AG08396 (cell line): ENCODE measurements around the gene C3orf70.

ENCODE experiments used
- DNase-seq: peaks from one replicate; pipeline ENCODE4 v3.0.0; 2012; ENCODE audit warnings: low spot score, mixed read lengths

C3orf70 gene

GRCh38 chr3:185152410-185153170, at the start of gene C3orf70:
Gene C3orf70, minus strand, starts transcription at chr3:185153060. Its CDS starts 237 bp downstream, at chr3:185152823.
- peak; percentile 89 for DNase-seq

- DNase-seq = peak; percentile 64
Measured at GRCh38 chr3:185200639-185201038, 47.8 kb upstream of the C3orf70 start.

- DNase-seq = no peak
Measured at GRCh38 chr3:185199671-185200070, 46.8 kb upstream of the C3orf70 start.

- DNase-seq = no peak
Measured at GRCh38 chr3:185199206-185199605, 46.3 kb upstream of the C3orf70 start.

- no peak for DNase-seq
Measured at GRCh38 chr3:185197068-185197467, 44.2 kb upstream of the C3orf70 start.

GRCh38 chr3:185195652-185196051, 42.8 kb upstream of the C3orf70 start:
- DNase-seq = no peak

- DNase-seq = no peak
Measured at GRCh38 chr3:185188816-185189215, 36.0 kb upstream of the C3orf70 start.

GRCh38 chr3:185187391-185187790, 34.5 kb upstream of the C3orf70 start:
- no peak for DNase-seq

- peak; percentile 45 for DNase-seq
Measured at GRCh38 chr3:185176750-185177359, 24.0 kb upstream of the C3orf70 start.

- DNase-seq = no peak
Measured at GRCh38 chr3:185175370-185175987, 22.6 kb upstream of the C3orf70 start.

- no peak for DNase-seq
Measured at GRCh38 chr3:185172086-185173049, 19.5 kb upstream of the C3orf70 start.

- no peak for DNase-seq
Measured at GRCh38 chr3:185164428-185165217, 11.8 kb upstream of the C3orf70 start.

- DNase-seq = no peak
Measured at GRCh38 chr3:185162634-185163033, 9.8 kb upstream of the C3orf70 start.

- DNase-seq = no peak
Measured at GRCh38 chr3:185161761-185162160, 8.9 kb upstream of the C3orf70 start.

- no peak for DNase-seq
Measured at GRCh38 chr3:185157347-185157746, 4.5 kb upstream of the C3orf70 start.

- no peak for DNase-seq
Measured at GRCh38 chr3:185155678-185156077, 2.8 kb upstream of the C3orf70 start.

GRCh38 chr3:185153861-185154629, 1.2 kb upstream of the C3orf70 start:
- no peak for DNase-seq

GRCh38 chr3:185153171-185153771, 411 bp upstream of the C3orf70 start:
- no peak for DNase-seq

- DNase-seq = no peak
Measured at GRCh38 chr3:185151964-185152409, 873 bp downstream of the C3orf70 start.
